Activated T-cell treated with anti-CD3 and anti-CD28 coated beads, Interleukin-2, amount 50 U/mL, for 72 hours (primary cell): Measurements from ENCODE around the gene TMUB2. TPM values are rescaled to one million over a fixed set of nuclear protein-coding genes. Genes with fewer than 3 reads are reported as not detected.
A peak's percentile ranks its signal among the peaks of the same experiment; 100 is the strongest.

ENCODE experiments used
- ATAC-seq, 2 donors: fragments of 150-1000 bp; cut with Tn5 transposase; replicated peaks in 1 of 2; 2 replicates each; pipeline ENCODE4 v1.10.0; 2021; ENCODE audit warnings: moderate library complexity in 2 of 2, mild to moderate bottlenecking in 1 of 2
- DNase-seq, 2 donors: peaks; one replicate each; pipeline ENCODE4 v3.0.0; 2021 to 2022; ENCODE audit warnings: mixed read lengths in 1 of 2
- H3K27ac Mint-ChIP-seq: one replicate; pipeline ENCODE4 v1.8.0; 2022; ENCODE audit warnings: mild to moderate bottlenecking, moderate library complexity, mixed read lengths
- H3K27me3 Mint-ChIP-seq: one replicate; pipeline ENCODE4 v1.8.0; 2022; ENCODE audit warnings: low read depth, mixed read lengths
- H3K36me3 Mint-ChIP-seq, 2 donors: one replicate each; pipeline ENCODE4 v1.8.0; 2022; ENCODE audit warnings: mixed read lengths in 2 of 2, mild to moderate bottlenecking in 1 of 2; ENCODE audit not compliant: insufficient read depth in 2 of 2
- H3K4me1 Mint-ChIP-seq: one replicate; pipeline ENCODE4 v1.8.0; 2022; ENCODE audit warnings: low read depth, mixed read lengths
- H3K4me3 Mint-ChIP-seq, 2 donors: one replicate each; pipeline ENCODE4 v1.8.0; 2022; ENCODE audit warnings: mild to moderate bottlenecking in 2 of 2, mixed read lengths in 2 of 2, moderate library complexity in 2 of 2
- H3K9me3 Mint-ChIP-seq, 2 donors: one replicate each; pipeline ENCODE4 v1.8.0; 2022; ENCODE audit warnings: mixed read lengths in 2 of 2
- total RNA-seq, 2 donors: library from RNA; stranded (reverse); gene quantifications; one replicate each; pipeline ENCODE4 v1.2.3, GENCODE V29; 2022

Gene TMUB2
- total RNA-seq, 2 donors from 2014 or later: 40.8 to 46.2 TPM

GRCh38 chr17:44200478-44201155 lies 13.8 kb downstream of the TMUB2 start:
- Mint-ChIP-seq H3K4me3 (peak overlapping the region; percentile 92 to 95), H3K27me3 (no peaks in the 10 kb centered on the region), H3K36me3 (peaks cover under 1 to 5% of the 10 kb centered on the region in 2 donors), H3K4me1 (peaks cover 50% of the 10 kb centered on the region), H3K27ac (peak overlapping the region; percentile 95), H3K9me3 (no peaks in the 10 kb centered on the region)
- no peak for ATAC-seq
- DNase-seq: no peak

- no peak overlapping the region for H3K4me3 Mint-ChIP-seq
- H3K36me3 Mint-ChIP-seq: peaks cover 3 to 5% of the 10 kb centered on the region in 2 donors
- H3K9me3 Mint-ChIP-seq: no peaks in the 10 kb centered on the region
- ATAC-seq (no peak), DNase-seq (no peak)
- H3K27ac Mint-ChIP-seq: no peak overlapping the region
- H3K4me1 Mint-ChIP-seq: peaks cover 34% of the 10 kb centered on the region
- H3K27me3 Mint-ChIP-seq: no peaks in the 10 kb centered on the region
Measured at GRCh38 chr17:44202756-44203155, 16.0 kb downstream of the TMUB2 start.

GRCh38 chr17:44203731-44204440 lies 17.1 kb downstream of the TMUB2 start:
- Mint-ChIP-seq H3K27ac (peak overlapping the region; percentile 52), H3K4me1 (peaks cover 39% of the 10 kb centered on the region), H3K36me3 (peaks cover 7 to 12% of the 10 kb centered on the region in 2 donors), H3K9me3 (no peaks in the 10 kb centered on the region), H3K27me3 (no peaks in the 10 kb centered on the region), H3K4me3 (no peak overlapping the region)
- ATAC-seq (no peak), DNase-seq (peak; percentile 66)

- H3K4me1 Mint-ChIP-seq: peaks cover 45% of the 10 kb centered on the region
- no peak overlapping the region for H3K27ac Mint-ChIP-seq
- no peaks in the 10 kb centered on the region for H3K27me3 Mint-ChIP-seq
- H3K36me3 Mint-ChIP-seq: peaks cover 7 to 14% of the 10 kb centered on the region in 2 donors
- H3K4me3 Mint-ChIP-seq: no peak overlapping the region
- ATAC-seq (no peak), DNase-seq (no peak)
- H3K9me3 Mint-ChIP-seq: no peaks in the 10 kb centered on the region
Measured at GRCh38 chr17:44204441-44204882, 17.7 kb downstream of the TMUB2 start.

GRCh38 chr17:44205962-44206824 lies 19.4 kb downstream of the TMUB2 start:
- no peak for ATAC-seq
- Mint-ChIP-seq H3K27ac (no peak overlapping the region), H3K36me3 (peaks cover 8 to 20% of the 10 kb centered on the region in 2 donors), H3K9me3 (no peaks in the 10 kb centered on the region), H3K4me3 (no peak overlapping the region), H3K4me1 (peaks cover 48% of the 10 kb centered on the region), H3K27me3 (no peaks in the 10 kb centered on the region)
- no peak for DNase-seq

- no peaks in the 10 kb centered on the region for H3K9me3 Mint-ChIP-seq
- peaks cover 52% of the 10 kb centered on the region for H3K4me1 Mint-ChIP-seq
- DNase-seq (no peak), ATAC-seq (no peak)
- no peak overlapping the region for H3K4me3 Mint-ChIP-seq
- no peak overlapping the region for H3K27ac Mint-ChIP-seq
- H3K36me3 Mint-ChIP-seq: peaks cover 8 to 20% of the 10 kb centered on the region in 2 donors
- no peaks in the 10 kb centered on the region for H3K27me3 Mint-ChIP-seq
Measured at GRCh38 chr17:44206825-44207155, 20.0 kb downstream of the TMUB2 start.

GRCh38 chr17:44207319-44207718 lies 20.5 kb downstream of the TMUB2 start:
- H3K4me1 Mint-ChIP-seq: peaks cover 53% of the 10 kb centered on the region
- no peaks in the 10 kb centered on the region for H3K9me3 Mint-ChIP-seq
- no peak overlapping the region for H3K27ac Mint-ChIP-seq
- no peaks in the 10 kb centered on the region for H3K27me3 Mint-ChIP-seq
- H3K4me3 Mint-ChIP-seq: no peak overlapping the region
- ATAC-seq (no peak), DNase-seq (no peak)
- peaks cover 8 to 20% of the 10 kb centered on the region in 2 donors for H3K36me3 Mint-ChIP-seq

GRCh38 chr17:44207743-44208142 lies 21.0 kb downstream of the TMUB2 start:
- H3K36me3 Mint-ChIP-seq: peaks cover 8 to 21% of the 10 kb centered on the region in 2 donors
- H3K27me3 Mint-ChIP-seq: no peaks in the 10 kb centered on the region
- H3K9me3 Mint-ChIP-seq: no peaks in the 10 kb centered on the region
- H3K27ac Mint-ChIP-seq: peak overlapping the region; percentile 71
- no peak for DNase-seq
- peaks cover 53% of the 10 kb centered on the region for H3K4me1 Mint-ChIP-seq
- ATAC-seq: no peak
- H3K4me3 Mint-ChIP-seq: no peak overlapping the region

GRCh38 chr17:44209786-44210341 lies 23.1 kb downstream of the TMUB2 start:
- peak; percentile 74 for DNase-seq
- Mint-ChIP-seq H3K4me3 (peak overlapping the region; percentile 85 to 89), H3K27me3 (no peaks in the 10 kb centered on the region), H3K4me1 (peaks cover 54% of the 10 kb centered on the region), H3K36me3 (peaks cover 18 to 34% of the 10 kb centered on the region in 2 donors), H3K9me3 (no peaks in the 10 kb centered on the region), H3K27ac (peak overlapping the region; percentile 84)
- ATAC-seq: peak; percentile 85 to 86

GRCh38 chr17:44210342-44211192 lies 23.8 kb downstream of the TMUB2 start:
- peaks cover 20 to 36% of the 10 kb centered on the region in 2 donors for H3K36me3 Mint-ChIP-seq
- no peaks in the 10 kb centered on the region for H3K27me3 Mint-ChIP-seq
- H3K27ac Mint-ChIP-seq: peak overlapping the region; percentile 84
- no peaks in the 10 kb centered on the region for H3K9me3 Mint-ChIP-seq
- H3K4me1 Mint-ChIP-seq: peaks cover 59% of the 10 kb centered on the region
- H3K4me3 Mint-ChIP-seq: peak overlapping the region; percentile 85 to 89
- peak; percentile 94 to 97 for DNase-seq
- peak; percentile 91 to 92 for ATAC-seq

GRCh38 chr17:44211281-44212265 lies 24.8 kb downstream of the TMUB2 start:
- ATAC-seq (no peak), DNase-seq (no peak)
- peaks cover 24 to 36% of the 10 kb centered on the region in 2 donors for H3K36me3 Mint-ChIP-seq
- peaks cover 69% of the 10 kb centered on the region for H3K4me1 Mint-ChIP-seq
- H3K27me3 Mint-ChIP-seq: no peaks in the 10 kb centered on the region
- no peaks in the 10 kb centered on the region for H3K9me3 Mint-ChIP-seq
- H3K4me3 Mint-ChIP-seq: peak overlapping the region; percentile 48 to 52
- H3K27ac Mint-ChIP-seq: peak overlapping the region; percentile 32
